GM12878 (cell line): ENCODE data around the gene AXIN1. TPM values are rescaled to one million over a fixed set of nuclear protein-coding genes. Genes with fewer than 3 reads are reported as not detected.

Source experiments
- ATAC-seq: fragments of 200-7000 bp; cut with Tn5 transposase; 3 replicates; pipeline ENCODE4 v1.9.1; 2020; ENCODE audit warnings: mild to moderate bottlenecking, moderate library complexity
- BruUV-seq: library from RNA; stranded (reverse); fragments of 400-500 nt; replicated peaks from 2 replicates; lab custom pipeline; 2021; lab: Mats Ljungman, UMichigan
- CTCF ChIA-PET: fragments of 300-600 bp; sonication (Branson Sonifier 250); formaldehyde crosslinking; extraction: SDS; loops from one replicate; lab custom pipeline; 2021; ENCODE audit warnings: inconsistent platforms; lab: Yijun Ruan, JAX
- POLR2A ChIA-PET: fragments of 350-600 bp; formaldehyde crosslinking; extraction: SDS; loops from one replicate; lab custom pipeline; 2021; ENCODE audit warnings: inconsistent platforms; lab: Charles Lee
- RAD21 ChIA-PET: fragments of 300-600 bp; sonication (Branson Sonifier 250); formaldehyde crosslinking; loops from one replicate; lab custom pipeline; 2023; ENCODE audit warnings: antibody characterized with exemption; ENCODE audit not compliant: unreplicated experiment; lab: Charles Lee
- SMC1A ChIA-PET: fragments of 300-600 bp; sonication (Branson Sonifier 250); formaldehyde crosslinking; loops from one replicate; lab custom pipeline; 2023; ENCODE audit not compliant: unreplicated experiment, uncharacterized antibody; lab: Charles Lee
- DNase-seq: peaks from one replicate; pipeline ENCODE4 v3.0.0-alpha.2; 2011; ENCODE audit warnings: low read depth, low spot score
- FAIRE-seq: peaks from 3 replicates; lab custom pipeline; 2011; peaks lifted over from hg19 to GRCh38; lab: Jason Lieb, UNC
- H2AFZ ChIP-seq: 2 replicates; pipeline ENCODE4 v1.6.0; 2011; ENCODE audit warnings: low read depth, low read length, control low read depth; ENCODE audit not compliant: control insufficient read depth
- H3K27ac ChIP-seq: 2 replicates; pipeline ENCODE4 v1.5.1; 2011; ENCODE audit warnings: control low read depth; ENCODE audit not compliant: control insufficient read depth, insufficient read depth
- H3K27me3 ChIP-seq, 2 experiments: replicated peaks in 1 of 2; 2 replicates each; pipeline versions ENCODE4 v1.6.0 to v1.6.1; 2011; ENCODE audit warnings: low read length in 1 of 2; ENCODE audit not compliant: control insufficient read depth in 2 of 2, insufficient read depth in 2 of 2
- H3K36me3 ChIP-seq, 2 experiments: 2 replicates each; pipeline ENCODE4 v1.5.1; 2011; ENCODE audit warnings: low read length in 1 of 2; ENCODE audit not compliant: control insufficient read depth in 2 of 2, insufficient read depth in 2 of 2
- H3K4me1 ChIP-seq: 2 replicates; pipeline ENCODE4 v1.6.1; 2011; ENCODE audit warnings: mild to moderate bottlenecking, low read length, moderate library complexity, mixed read lengths; ENCODE audit not compliant: control insufficient read depth, insufficient read depth
- H3K4me2 ChIP-seq: 2 replicates; pipeline ENCODE4 v1.6.0; 2011; ENCODE audit warnings: control low read depth; ENCODE audit not compliant: control insufficient read depth, insufficient read depth
- H3K4me3 ChIP-seq: fragments of 200-600 bp; sonication (generic); 2 replicates; pipeline ENCODE4 v1.5.1; 2016
- H3K79me2 ChIP-seq: 2 replicates; pipeline ENCODE4 v1.6.0; 2011; ENCODE audit warnings: low read length; ENCODE audit not compliant: control insufficient read depth, insufficient read depth
- H3K9ac ChIP-seq: 2 replicates; pipeline ENCODE4 v1.8.0; 2011; ENCODE audit warnings: low read length, control low read depth, mixed read lengths; ENCODE audit not compliant: control insufficient read depth, insufficient read depth
- H3K9me3 ChIP-seq: replicated peaks from 3 replicates; pipeline ENCODE4 v1.5.1; 2011; ENCODE audit warnings: mild to moderate bottlenecking, low read length; ENCODE audit not compliant: control insufficient read depth, insufficient read depth
- H4K20me1 ChIP-seq: 2 replicates; pipeline ENCODE4 v1.6.0; 2011; ENCODE audit not compliant: control insufficient read depth, insufficient read depth
- FOS ChIP-seq: IDR thresholded peaks from 3 replicates; pipeline ENCODE4 v1.6.1; 2011; ENCODE audit warnings: borderline replicate concordance; ENCODE audit not compliant: insufficient read length; ENCODE audit errors: extremely low read depth
- HDAC6 ChIP-seq: fragments of 200-600 bp; sonication (generic); IDR thresholded peaks from one replicate; pipeline ENCODE4 v1.8.0; 2017; ENCODE audit warnings: antibody characterized with exemption; ENCODE audit not compliant: unreplicated experiment
- HSF1 ChIP-seq: fragments of 150-350 bp; IDR thresholded peaks from 2 replicates; pipeline ENCODE4 v1.6.1; 2014; ENCODE audit warnings: mild to moderate bottlenecking, low read depth, low read length
- PAX8 ChIP-seq: fragments of 450-650 bp; IDR thresholded peaks from 2 replicates; pipeline ENCODE4 v1.6.1; 2017; ENCODE audit warnings: mild to moderate bottlenecking, moderate library complexity
- SPI1 ChIP-seq: IDR thresholded peaks from 2 replicates; pipeline ENCODE4 v1.6.1; 2011; ENCODE audit warnings: low read depth, mild to moderate bottlenecking, low read length, moderate library complexity, borderline replicate concordance; ENCODE audit not compliant: insufficient read depth
- TCF3 ChIP-seq: IDR thresholded peaks from 2 replicates; pipeline ENCODE4 v1.6.1; 2012; ENCODE audit warnings: low read depth, mild to moderate bottlenecking, low read length, borderline replicate concordance; ENCODE audit not compliant: insufficient read depth
- YY1 ChIP-seq: IDR thresholded peaks from 2 replicates; pipeline ENCODE4 v1.6.1; 2011; ENCODE audit warnings: low read depth, mild to moderate bottlenecking, low read length
- WGBS: methylation state at CpG from one replicate; pipeline ENCODE4 v1.1.6; 2016; ENCODE audit warnings: low lambda C conversion rate; ENCODE audit not compliant: insufficient replicate concordance, insufficient coverage; ENCODE audit errors: missing lambda C conversion rate; 5-methylcytosine and 5-hydroxymethylcytosine counted together
- in situ Hi-C: fragments of 300-500 bp; cut with MboI; formaldehyde crosslinking; loops from 9 replicates; pipeline ENCODE4 v1.14.3; 2018; ENCODE audit warnings: mixed read lengths
- intact Hi-C: fragments of 100-400 bp; cut with micrococcal nuclease; formaldehyde crosslinking; loops from one replicate; pipeline ENCODE4 v1.14.2; 2022; ENCODE audit not compliant: unreplicated experiment
- polyA plus RNA-seq, 11 experiments: library from polyadenylated mRNA; depleted of rRNA in 4 of 11; unstranded in 6 of 11; stranded (reverse) in 5 of 11; fragments of >200 nt; fragmentation: Nextera tagmentation in 4 of 11; fragmentation: Illumina TruSeq in 1 of 11; extraction: Ambion mirVana in 4 of 11; extraction: Trizol in 1 of 11; gene quantifications; 1 replicate in 1 of 11; 2 replicates in 10 of 11; pipeline versions ENCODE4 v1.2.1 to v1.2.3, GENCODE V29; 2011 to 2016; ENCODE audit warnings: inconsistent platforms in 2 of 11, missing spikeins in 2 of 11, low read depth in 1 of 11
- total RNA-seq, 4 experiments: library from RNA; depleted of rRNA in 3 of 4; stranded (reverse); fragments of >200 nt in 3 of 4; fragmentation: Illumina TruSeq in 1 of 4; extraction: Trizol in 1 of 4; gene quantifications; 2 replicates each; pipeline versions ENCODE4 v1.2.1 to v1.2.3, GENCODE V29; 2013 to 2021
- TF ChIP-seq, protein P1 (sequence below): IDR thresholded peaks from 2 replicates; pipeline ENCODE4 v1.6.1; 2011; ENCODE audit warnings: borderline replicate concordance, low read depth, mild to moderate bottlenecking, moderate library complexity, low read length; ENCODE audit not compliant: insufficient read depth, poor library complexity, severe bottlenecking

AXIN1 gene
- total and polyA plus RNA-seq, 10 of the 15 experiments (the other 5 are each of a cell fraction or from before 2014, with no cell fraction given): 0.26 to 27.1 (median 7.7) TPM

GRCh38 chr16:270381-271255 is 81.9 kb downstream of the AXIN1 start:
- FAIRE-seq: no peak
- no peaks in the 10 kb centered on the region for H3K36me3 ChIP-seq
- H3K27ac ChIP-seq: no peak overlapping the region
- H3K27me3 ChIP-seq: no peaks in the 10 kb centered on the region; a peak in 1 of 4 replicates
- ATAC-seq: no peak
- in situ Hi-C loops (no loop called here), intact Hi-C loops (no loop called here)
- SMC1A ChIA-PET: no interaction called here
- 58% methylated on average over 28 of the region's 34 CpGs for WGBS
- H3K79me2 ChIP-seq: no peaks in the 10 kb centered on the region
- CTCF ChIA-PET: no interaction called here
- no peak for TF ChIP-seq FOS
- no peak for TF ChIP-seq TCF3
- no peak for TF ChIP-seq HDAC6
- no peak for TF ChIP-seq YY1
- TF ChIP-seq, protein P1, sequence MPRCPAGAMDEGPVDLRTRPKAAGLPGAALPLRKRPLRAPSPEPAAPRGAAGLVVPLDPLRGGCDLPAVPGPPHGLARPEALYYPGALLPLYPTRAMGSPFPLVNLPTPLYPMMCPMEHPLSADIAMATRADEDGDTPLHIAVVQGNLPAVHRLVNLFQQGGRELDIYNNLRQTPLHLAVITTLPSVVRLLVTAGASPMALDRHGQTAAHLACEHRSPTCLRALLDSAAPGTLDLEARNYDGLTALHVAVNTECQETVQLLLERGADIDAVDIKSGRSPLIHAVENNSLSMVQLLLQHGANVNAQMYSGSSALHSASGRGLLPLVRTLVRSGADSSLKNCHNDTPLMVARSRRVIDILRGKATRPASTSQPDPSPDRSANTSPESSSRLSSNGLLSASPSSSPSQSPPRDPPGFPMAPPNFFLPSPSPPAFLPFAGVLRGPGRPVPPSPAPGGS: no peak
- no peak for TF ChIP-seq SPI1
- TF ChIP-seq PAX8: no peak
- TF ChIP-seq HSF1: no peak
- DNase-seq: no peak
- no peak overlapping the region for H3K4me2 ChIP-seq
- H3K9me3 ChIP-seq: no peaks in the 10 kb centered on the region
- no peak overlapping the region for H3K9ac ChIP-seq
- no TSS peak for BruUV-seq
- no peaks in the 10 kb centered on the region for H4K20me1 ChIP-seq
- no peak overlapping the region for H3K4me3 ChIP-seq
- POLR2A ChIA-PET: no interaction called here
- RAD21 ChIA-PET: no interaction called here
- H3K4me1 ChIP-seq: no peaks in the 10 kb centered on the region
- H2AFZ ChIP-seq: no peak overlapping the region
